Kidney epithelial cell (primary cell): ENCODE measurements around the gene MFAP2. TPM values are rescaled to one million over a fixed set of nuclear protein-coding genes. Genes with fewer than 3 reads are reported as not detected.

Source experiments
- DNase-seq: peaks from one replicate; pipeline ENCODE4 v3.0.0-alpha.2; 2010; ENCODE audit warnings: low read depth
- H3K27me3 ChIP-seq: 2 replicates; pipeline ENCODE4 v1.6.0; 2011; ENCODE audit warnings: low read length; ENCODE audit not compliant: control insufficient read depth, insufficient read depth
- H3K36me3 ChIP-seq: 2 replicates; pipeline ENCODE4 v1.5.1; 2011; ENCODE audit warnings: low read length; ENCODE audit not compliant: control insufficient read depth, insufficient read depth
- H3K4me3 ChIP-seq: 2 replicates; pipeline ENCODE4 v1.5.1; 2011; ENCODE audit warnings: low read depth, mild to moderate bottlenecking, control low read depth, low read length
- CTCF ChIP-seq: IDR thresholded peaks from 2 replicates; pipeline ENCODE4 v1.5.1; 2011; ENCODE audit warnings: mild to moderate bottlenecking, moderate library complexity, low read length, control low read depth, inconsistent platforms; ENCODE audit not compliant: insufficient read depth, poor library complexity, severe bottlenecking
- total RNA-seq: library from RNA; depleted of rRNA; stranded (reverse); fragments of >200 nt; gene quantifications from 2 replicates; pipeline ENCODE4 v1.2.3, GENCODE V29; 2015

MFAP2 gene
- total RNA-seq, 1 donor from 2014 or later, result 58.2 TPM

- H3K27me3 ChIP-seq, result no peaks in the 10 kb centered on the region
- no peak for TF ChIP-seq CTCF
- H3K4me3 ChIP-seq, result peak overlapping the region; percentile 26
- no peaks in the 10 kb centered on the region for H3K36me3 ChIP-seq
- no peak for DNase-seq
Measured at GRCh38 chr1:16961297-16962133, 18.9 kb downstream of the MFAP2 start.

GRCh38 chr1:16960560-16961296 lies 19.7 kb downstream of the MFAP2 start:
- Histone ChIP-seq H3K4me3 (peak overlapping the region; percentile 26), H3K27me3 (no peaks in the 10 kb centered on the region), H3K36me3 (no peaks in the 10 kb centered on the region)
- no peak for DNase-seq
- peak; percentile 81 for TF ChIP-seq CTCF

- DNase-seq, result no peak
- Histone ChIP-seq H3K4me3 (no peak overlapping the region), H3K27me3 (no peaks in the 10 kb centered on the region), H3K36me3 (no peaks in the 10 kb centered on the region)
- TF ChIP-seq CTCF, result no peak
Measured at GRCh38 chr1:16958475-16958874, 21.9 kb downstream of the MFAP2 start.

- TF ChIP-seq CTCF, result no peak
- Histone ChIP-seq H3K4me3 (no peak overlapping the region), H3K36me3 (no peaks in the 10 kb centered on the region), H3K27me3 (no peaks in the 10 kb centered on the region)
- DNase-seq, result no peak
Measured at GRCh38 chr1:16957731-16958130, 22.7 kb downstream of the MFAP2 start.

- no peak overlapping the region for H3K4me3 ChIP-seq
- H3K36me3 ChIP-seq, result no peaks in the 10 kb centered on the region
- TF ChIP-seq CTCF, result no peak
- H3K27me3 ChIP-seq, result no peaks in the 10 kb centered on the region
- no peak for DNase-seq
Measured at GRCh38 chr1:16956775-16957174, 23.6 kb downstream of the MFAP2 start.
